Nephron (organoid): ENCODE data around the gene PCP4L1.

Experiments
- H3K27ac Mint-ChIP-seq, 3 experiments: 2 replicates each; pipeline ENCODE4 v1.8.0; 2020; ENCODE audit warnings: mixed read lengths in 3 of 3, mild to moderate bottlenecking in 2 of 3, moderate library complexity in 1 of 3
- H3K27me3 Mint-ChIP-seq: 2 replicates; pipeline ENCODE4 v1.8.0; 2021; ENCODE audit warnings: low read depth, mild to moderate bottlenecking, moderate library complexity, mixed read lengths
- H3K36me3 Mint-ChIP-seq: 2 replicates; pipeline ENCODE4 v1.8.0; 2020; ENCODE audit warnings: low read depth, mixed read lengths
- H3K4me1 Mint-ChIP-seq: 2 replicates; pipeline ENCODE4 v1.8.0; 2020; ENCODE audit warnings: mixed read lengths
- H3K4me3 Mint-ChIP-seq, 3 experiments: 2 replicates each; pipeline ENCODE4 v1.8.0; 2020; ENCODE audit warnings: mild to moderate bottlenecking in 3 of 3, mixed read lengths in 3 of 3, moderate library complexity in 2 of 3
- H3K9me3 Mint-ChIP-seq: 2 replicates; pipeline ENCODE4 v1.8.0; 2020; ENCODE audit warnings: mixed read lengths
- TF ChIP-seq, protein P1 (sequence below), 3 experiments: fragments of 200-600 bp; sonication (generic); IDR thresholded peaks; one replicate each; pipeline ENCODE4 v1.5.0; 2021; ENCODE audit warnings: antibody characterized with exemption in 3 of 3; ENCODE audit not compliant: unreplicated experiment in 3 of 3

Gene PCP4L1

GRCh38 chr1:161267321-161267720 is 8.8 kb downstream of the PCP4L1 start:
- Mint-ChIP-seq H3K4me3 (no peak overlapping the region), H3K27ac (peak overlapping the region in 2 of 3 experiments; percentile 63 to 91), H3K36me3 (no peaks in the 10 kb centered on the region), H3K27me3 (no peaks in the 10 kb centered on the region), H3K4me1 (peaks cover 16% of the 10 kb centered on the region), H3K9me3 (no peaks in the 10 kb centered on the region)
- TF ChIP-seq, protein P1, sequence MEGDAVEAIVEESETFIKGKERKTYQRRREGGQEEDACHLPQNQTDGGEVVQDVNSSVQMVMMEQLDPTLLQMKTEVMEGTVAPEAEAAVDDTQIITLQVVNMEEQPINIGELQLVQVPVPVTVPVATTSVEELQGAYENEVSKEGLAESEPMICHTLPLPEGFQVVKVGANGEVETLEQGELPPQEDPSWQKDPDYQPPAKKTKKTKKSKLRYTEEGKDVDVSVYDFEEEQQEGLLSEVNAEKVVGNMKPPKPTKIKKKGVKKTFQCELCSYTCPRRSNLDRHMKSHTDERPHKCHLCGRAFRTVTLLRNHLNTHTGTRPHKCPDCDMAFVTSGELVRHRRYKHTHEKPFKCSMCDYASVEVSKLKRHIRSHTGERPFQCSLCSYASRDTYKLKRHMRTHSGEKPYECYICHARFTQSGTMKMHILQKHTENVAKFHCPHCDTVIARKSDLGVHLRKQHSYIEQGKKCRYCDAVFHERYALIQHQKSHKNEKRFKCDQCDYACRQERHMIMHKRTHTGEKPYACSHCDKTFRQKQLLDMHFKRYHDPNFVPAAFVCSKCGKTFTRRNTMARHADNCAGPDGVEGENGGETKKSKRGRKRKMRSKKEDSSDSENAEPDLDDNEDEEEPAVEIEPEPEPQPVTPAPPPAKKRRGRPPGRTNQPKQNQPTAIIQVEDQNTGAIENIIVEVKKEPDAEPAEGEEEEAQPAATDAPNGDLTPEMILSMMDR (IDR thresholded peaks at IDR 0.05; ENCODE audit: unreplicated experiment in 3 of 3): no peak

- TF ChIP-seq, protein P1 (IDR thresholded peaks at IDR 0.05; ENCODE audit: unreplicated experiment in 3 of 3): no peak
- no peaks in the 10 kb centered on the region for H3K36me3 Mint-ChIP-seq
- peaks cover 26% of the 10 kb centered on the region for H3K27me3 Mint-ChIP-seq
- H3K4me3 Mint-ChIP-seq: no peak overlapping the region
- no peak overlapping the region for H3K27ac Mint-ChIP-seq
- no peaks in the 10 kb centered on the region for H3K4me1 Mint-ChIP-seq
- H3K9me3 Mint-ChIP-seq: no peaks in the 10 kb centered on the region
These were observed 14.9 kb downstream of the PCP4L1 start for GRCh38 chr1:161273402-161273801.

- Mint-ChIP-seq H3K27ac (no peak overlapping the region), H3K4me1 (no peaks in the 10 kb centered on the region), H3K9me3 (no peaks in the 10 kb centered on the region), H3K4me3 (no peak overlapping the region), H3K36me3 (no peaks in the 10 kb centered on the region), H3K27me3 (peaks cover 32% of the 10 kb centered on the region)
- TF ChIP-seq, protein P1 (IDR thresholded peaks at IDR 0.05; ENCODE audit: unreplicated experiment in 3 of 3): no peak
These were observed 16.3 kb downstream of the PCP4L1 start for GRCh38 chr1:161274874-161275273.

DNA sequence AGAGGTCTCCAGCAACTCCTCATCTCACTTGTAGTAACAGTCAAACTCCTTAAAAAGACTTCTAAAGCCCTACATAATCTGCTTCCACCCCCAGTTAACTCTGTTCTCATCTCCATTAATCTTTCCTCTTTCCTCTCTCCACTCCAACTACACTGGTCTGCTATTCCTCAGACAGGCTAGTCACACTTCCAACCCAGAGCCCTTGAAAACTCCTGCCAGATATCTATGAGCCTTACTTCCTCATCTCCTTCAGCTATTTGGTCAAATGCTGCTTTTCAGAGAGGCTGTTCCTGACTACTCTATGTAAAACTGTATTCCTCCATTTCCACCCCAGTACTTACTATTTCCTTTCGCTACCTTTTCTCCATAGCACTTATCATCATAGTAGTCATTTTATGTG is 24.4 kb downstream of the PCP4L1 start:
- no peak overlapping the region for H3K27ac Mint-ChIP-seq
- H3K27me3 Mint-ChIP-seq: peaks cover 44% of the 10 kb centered on the region
- no peaks in the 10 kb centered on the region for H3K9me3 Mint-ChIP-seq
- H3K4me3 Mint-ChIP-seq: no peak overlapping the region
- H3K4me1 Mint-ChIP-seq: no peaks in the 10 kb centered on the region
- TF ChIP-seq, protein P1 (IDR thresholded peaks at IDR 0.05; ENCODE audit: unreplicated experiment in 3 of 3): no peak
- H3K36me3 Mint-ChIP-seq: peaks cover 8% of the 10 kb centered on the region

DNA sequence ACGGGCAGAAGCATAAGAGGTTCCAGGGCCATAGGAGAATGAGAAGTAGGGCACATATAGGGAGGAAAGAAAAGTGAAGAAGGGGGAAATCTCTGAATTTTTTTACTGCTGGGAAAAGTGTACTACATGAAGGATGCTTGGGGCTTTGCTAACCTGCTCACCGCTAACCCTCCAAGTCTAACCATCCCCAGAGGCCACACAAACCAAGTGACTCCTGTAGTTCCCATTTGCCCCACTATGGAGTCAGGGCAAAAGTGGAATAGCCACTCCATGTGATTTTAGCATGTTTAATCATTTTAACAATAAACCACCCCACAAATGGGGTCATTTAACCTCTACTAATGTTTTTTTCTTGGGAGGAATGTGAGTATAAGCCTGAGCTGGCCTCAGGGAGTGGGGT is 26.6 kb downstream of the PCP4L1 start:
- Mint-ChIP-seq H3K9me3 (no peaks in the 10 kb centered on the region), H3K4me3 (no peak overlapping the region), H3K27ac (no peak overlapping the region), H3K4me1 (no peaks in the 10 kb centered on the region), H3K27me3 (peaks cover 33% of the 10 kb centered on the region), H3K36me3 (peaks cover 8% of the 10 kb centered on the region)
- TF ChIP-seq, protein P1 (IDR thresholded peaks at IDR 0.05; ENCODE audit: unreplicated experiment in 3 of 3): no peak

- Mint-ChIP-seq H3K36me3 (peaks cover 8% of the 10 kb centered on the region), H3K27ac (no peak overlapping the region), H3K9me3 (no peaks in the 10 kb centered on the region), H3K27me3 (peaks cover 30% of the 10 kb centered on the region), H3K4me1 (no peaks in the 10 kb centered on the region), H3K4me3 (no peak overlapping the region)
- TF ChIP-seq, protein P1 (IDR thresholded peaks at IDR 0.05; ENCODE audit: unreplicated experiment in 3 of 3): no peak
These were observed 27.0 kb downstream of the PCP4L1 start for GRCh38 chr1:161285521-161285920.
